Kidney (tissue), 14 donors: ENCODE measurements around the gene CAMK1G. TPM values are rescaled to one million over a fixed set of nuclear protein-coding genes. Genes with fewer than 3 reads are reported as not detected.

Experiments used
- DNase-seq, 5 donors: peaks; one replicate each; pipeline ENCODE4 v3.0.0-alpha.2; 2013 to 2020
- FAIRE-seq: peaks from 2 replicates; lab custom pipeline; 2012; peaks lifted over from hg19 to GRCh38; lab: Jason Lieb, UNC
- H3K27ac ChIP-seq, 2 donors: one replicate each; pipeline ENCODE4 v1.7.0; 2013; ENCODE audit warnings: low read depth in 2 of 2, low read length in 2 of 2, inconsistent platforms in 1 of 2
- H3K27me3 ChIP-seq: one replicate; pipeline ENCODE4 v1.7.1; 2013; ENCODE audit warnings: low read length, inconsistent platforms; ENCODE audit not compliant: control insufficient read depth, insufficient read depth
- H3K36me3 ChIP-seq, 3 donors: one replicate each; pipeline versions ENCODE4 v1.7.0 to v1.7.1; 2013; ENCODE audit warnings: low read length in 3 of 3, control low read depth in 1 of 3, inconsistent platforms in 1 of 3; ENCODE audit not compliant: insufficient read depth in 3 of 3, control insufficient read depth in 2 of 3
- H3K4me1 ChIP-seq, 3 donors: one replicate each; pipeline versions ENCODE4 v1.7.0 to v1.7.1; 2013; ENCODE audit warnings: low read length in 3 of 3, inconsistent platforms in 1 of 3, low read depth in 1 of 3; ENCODE audit not compliant: control insufficient read depth in 2 of 3, insufficient read depth in 2 of 3
- H3K4me3 ChIP-seq, 3 donors: one replicate each; pipeline versions ENCODE4 v1.7.0 to v1.8.1; 2013; ENCODE audit warnings: low read length in 3 of 3, control low read depth in 1 of 3, inconsistent platforms in 1 of 3
- H3K9ac ChIP-seq, 3 donors: one replicate each; pipeline versions ENCODE4 v1.7.0 to v1.7.1; 2013; ENCODE audit warnings: low read length in 3 of 3, control low read depth in 1 of 3, inconsistent platforms in 1 of 3
- H3K9me3 ChIP-seq, 3 donors: one replicate each; pipeline versions ENCODE4 v1.7.0 to v1.7.1; 2013; ENCODE audit warnings: low read length in 3 of 3, control low read depth in 1 of 3, inconsistent platforms in 1 of 3; ENCODE audit not compliant: control insufficient read depth in 2 of 3, insufficient read depth in 1 of 3
- intact Hi-C: fragments of 100-400 bp; cut with DNase I; formaldehyde crosslinking; loops from one replicate; pipeline ENCODE4 v1.11.1; 2022
- polyA plus RNA-seq: library from polyadenylated mRNA; stranded (reverse); fragments of 350-450 nt; fragmentation: Illumina TruSeq; extraction: RNeasy Lipid Tissue Mini Kit (QIAGEN cat#74804); gene quantifications from one replicate; pipeline ENCODE4 v1.2.3, GENCODE V29; 2014; ENCODE audit warnings: low read depth, low replicate concordance; ENCODE audit not compliant: insufficient read depth
- total RNA-seq: library from RNA; stranded (reverse); fragmentation: NEBNext Ultra II Directional; extraction: Animal tissue kit (Norgen Biotek cat#: 25700); gene quantifications from one replicate; pipeline ENCODE4 v1.2.1, GENCODE V29; 2021
- TF ChIP-seq, protein P1 (sequence below): IDR thresholded peaks from 3 replicates; pipeline ENCODE4 v1.5.1; 2012; ENCODE audit warnings: mild to moderate bottlenecking, moderate library complexity, borderline replicate concordance; ENCODE audit not compliant: insufficient read depth; ENCODE audit errors: extremely low read depth
- donor health status: control.
- donor health status: control.
- donor health status: control.
- donor health status: control.
- donor health status: control.
- donor health status: DM: yes; HTN: yes; CAD: no.
- donor health status: Normal renal cell carcinoma (clear cell type).

CAMK1G gene
- total and polyA plus RNA-seq, 2 donors from 2014 or later: 1.4 to 5.5 TPM

GRCh38 chr1:209611771-209612570, 28.5 kb downstream of the CAMK1G start:
- Histone ChIP-seq H3K4me3 (no peak overlapping the region), H3K4me1 (no peaks in the 10 kb centered on the region), H3K36me3 (no peaks in the 10 kb centered on the region), H3K9me3 (no peaks in the 10 kb centered on the region), H3K27me3 (no peaks in the 10 kb centered on the region), H3K9ac (no peak overlapping the region), H3K27ac (no peak overlapping the region)
- DNase-seq: no peak
- intact Hi-C loops: no loop called here
- FAIRE-seq: no peak
- TF ChIP-seq, protein P1, sequence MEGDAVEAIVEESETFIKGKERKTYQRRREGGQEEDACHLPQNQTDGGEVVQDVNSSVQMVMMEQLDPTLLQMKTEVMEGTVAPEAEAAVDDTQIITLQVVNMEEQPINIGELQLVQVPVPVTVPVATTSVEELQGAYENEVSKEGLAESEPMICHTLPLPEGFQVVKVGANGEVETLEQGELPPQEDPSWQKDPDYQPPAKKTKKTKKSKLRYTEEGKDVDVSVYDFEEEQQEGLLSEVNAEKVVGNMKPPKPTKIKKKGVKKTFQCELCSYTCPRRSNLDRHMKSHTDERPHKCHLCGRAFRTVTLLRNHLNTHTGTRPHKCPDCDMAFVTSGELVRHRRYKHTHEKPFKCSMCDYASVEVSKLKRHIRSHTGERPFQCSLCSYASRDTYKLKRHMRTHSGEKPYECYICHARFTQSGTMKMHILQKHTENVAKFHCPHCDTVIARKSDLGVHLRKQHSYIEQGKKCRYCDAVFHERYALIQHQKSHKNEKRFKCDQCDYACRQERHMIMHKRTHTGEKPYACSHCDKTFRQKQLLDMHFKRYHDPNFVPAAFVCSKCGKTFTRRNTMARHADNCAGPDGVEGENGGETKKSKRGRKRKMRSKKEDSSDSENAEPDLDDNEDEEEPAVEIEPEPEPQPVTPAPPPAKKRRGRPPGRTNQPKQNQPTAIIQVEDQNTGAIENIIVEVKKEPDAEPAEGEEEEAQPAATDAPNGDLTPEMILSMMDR: no peak

DNA sequence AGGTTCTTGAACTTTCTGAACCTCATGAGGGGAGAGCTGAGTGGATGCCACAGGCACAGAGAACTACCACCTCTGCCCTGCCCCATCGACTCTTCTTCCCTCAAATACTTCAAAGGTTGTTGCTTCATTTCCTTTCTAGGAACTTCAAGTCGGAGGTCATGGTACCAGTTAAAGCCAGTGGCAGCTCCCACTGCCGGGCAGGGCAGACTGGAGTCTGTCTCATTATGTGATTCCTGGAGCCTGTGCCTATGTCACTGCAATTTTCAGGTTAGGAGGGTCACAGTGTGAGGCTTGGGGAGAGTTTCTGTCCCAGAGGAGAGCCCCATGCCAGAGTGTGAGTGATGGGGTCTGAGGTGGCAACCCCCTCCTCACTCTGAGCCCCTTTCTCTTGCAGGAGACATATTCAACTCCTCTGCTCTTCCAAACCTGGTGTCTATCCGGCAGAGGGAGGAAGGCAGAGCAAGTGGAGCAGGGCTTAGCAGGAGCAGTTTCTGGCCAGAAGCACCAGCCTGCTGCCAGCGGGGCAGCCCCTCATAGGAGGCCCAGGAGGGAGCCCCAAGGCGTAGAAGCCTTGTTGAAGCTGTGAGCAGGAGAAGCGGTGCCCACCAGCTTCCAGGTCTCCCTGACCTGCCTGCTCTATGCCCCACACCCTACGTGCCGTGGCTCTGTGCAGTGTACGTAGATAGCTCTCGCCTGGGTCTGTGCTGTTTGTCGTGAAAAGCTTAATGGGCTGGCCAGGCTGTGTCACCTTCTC, 29.3 kb downstream of the CAMK1G start:
- Histone ChIP-seq H3K27me3 (no peaks in the 10 kb centered on the region), H3K9me3 (no peaks in the 10 kb centered on the region), H3K36me3 (no peaks in the 10 kb centered on the region), H3K27ac (no peak overlapping the region), H3K4me1 (no peaks in the 10 kb centered on the region), H3K4me3 (no peak overlapping the region), H3K9ac (no peak overlapping the region)
- TF ChIP-seq, protein P1: no peak
- intact Hi-C loops: no loop called here
- FAIRE-seq (no peak), DNase-seq (no peak)

- no peak overlapping the region for H3K27ac ChIP-seq
- no peaks in the 10 kb centered on the region for H3K36me3 ChIP-seq
- intact Hi-C loops: no loop called here
- DNase-seq (no peak), FAIRE-seq (no peak)
- H3K9me3 ChIP-seq: no peaks in the 10 kb centered on the region
- H3K27me3 ChIP-seq: no peaks in the 10 kb centered on the region
- H3K9ac ChIP-seq: no peak overlapping the region
- no peaks in the 10 kb centered on the region for H3K4me1 ChIP-seq
- TF ChIP-seq, protein P1: no peak
- no peak overlapping the region for H3K4me3 ChIP-seq
Observed at GRCh38 chr1:209613400-209614150, 30.1 kb downstream of the CAMK1G start.
